Lung (tissue), 12 donors: ENCODE data around the gene BATF2. TPM values are rescaled to one million over a fixed set of nuclear protein-coding genes. Genes with fewer than 3 reads are reported as not detected.
"Not testable (repeated sequence)": the region's sequence is repeated elsewhere in the genome, so short reads cannot be mapped to it uniquely, and the experiment has no call there.

Source experiments
- ATAC-seq: fragments of 200-7000 bp; cut with Tn5 transposase; one replicate; pipeline ENCODE4 v1.9.1; 2020; ENCODE audit warnings: moderate number of reproducible peaks; ENCODE audit not compliant: insufficient read depth, low FRiP score
- DNase-seq, 3 donors: peaks; one replicate each; pipeline ENCODE4 v3.0.0-alpha.2; 2013 to 2017
- H3K27ac ChIP-seq, 2 donors: one replicate each; pipeline ENCODE4 v1.5.1; 2013; ENCODE audit warnings: mild to moderate bottlenecking in 2 of 2, moderate library complexity in 2 of 2, control low read depth in 1 of 2, inconsistent platforms in 1 of 2, low read depth in 1 of 2, low read length in 1 of 2
- H3K27me3 ChIP-seq, 3 donors: one replicate each; pipeline ENCODE4 v1.5.1; 2013; ENCODE audit warnings: low read length in 2 of 3; ENCODE audit not compliant: control insufficient read depth in 3 of 3, insufficient read depth in 3 of 3
- H3K36me3 ChIP-seq, 4 donors: one replicate each; pipeline ENCODE4 v1.5.1; 2013; ENCODE audit warnings: low read length in 4 of 4, mild to moderate bottlenecking in 1 of 4, moderate library complexity in 1 of 4; ENCODE audit not compliant: control insufficient read depth in 4 of 4, insufficient read depth in 4 of 4
- H3K4me1 ChIP-seq, 5 donors: one replicate each; pipeline ENCODE4 v1.5.1; 2013; ENCODE audit warnings: low read length in 5 of 5, mild to moderate bottlenecking in 2 of 5, moderate library complexity in 1 of 5; ENCODE audit not compliant: control insufficient read depth in 5 of 5, insufficient read depth in 5 of 5
- H3K4me3 ChIP-seq: one replicate; pipeline ENCODE4 v1.5.1; 2013; ENCODE audit warnings: mild to moderate bottlenecking, control low read depth, moderate library complexity
- H3K9ac ChIP-seq, 2 donors: one replicate each; pipeline ENCODE4 v1.5.1; 2013; ENCODE audit warnings: low read length in 2 of 2, control low read depth in 1 of 2; ENCODE audit not compliant: insufficient read depth in 1 of 2
- H3K9me3 ChIP-seq, 4 donors: one replicate each; pipeline ENCODE4 v1.5.1; 2013; ENCODE audit warnings: low read length in 3 of 4, mild to moderate bottlenecking in 1 of 4, moderate library complexity in 1 of 4; ENCODE audit not compliant: control insufficient read depth in 4 of 4, insufficient read depth in 3 of 4
- WGBS, 2 donors: extraction: QIAGEN DNeasy Blood & Tissue Kit; methylation state at CpG; one replicate each; pipeline ENCODE4 v1.1.7; 2013; 5-methylcytosine and 5-hydroxymethylcytosine counted together
- polyA plus RNA-seq, 2 donors: library from polyadenylated mRNA; stranded (reverse); fragments of 200-250 nt; gene quantifications; one replicate each; pipeline ENCODE4 v1.2.1, GENCODE V29; 2013
- total RNA-seq, 2 donors: library from RNA; depleted of rRNA in 1 of 2; stranded (reverse); fragments of >200 nt in 1 of 2; gene quantifications; one replicate each; pipeline ENCODE4 v1.2.1, GENCODE V29; 2014 to 2021
- TF ChIP-seq, protein P1 (sequence below): IDR thresholded peaks from 2 replicates; pipeline ENCODE4 v1.5.1; 2012; ENCODE audit warnings: mild to moderate bottlenecking; ENCODE audit errors: control extremely low read depth, extremely low read depth
- donor health status: control.
- donor health status: control.
- donor health status: Bipolar disorder and iron deficiency.
- donor health status: healthy.
- donor health status: DM: yes; HTN: yes; CAD: no.

Gene BATF2
- total and polyA plus RNA-seq, 4 donors: 2.9 to 7.4 (median 5.0) TPM

GRCh38 chr11:64990222-64990923 is 6.4 kb downstream of the BATF2 start:
- Histone ChIP-seq H3K27ac (peak overlapping the region in 1 of 2 donors; percentile 73), H3K9me3 (no peaks in the 10 kb centered on the region), H3K36me3 (peaks cover 0 to 3% (median 0%) of the 10 kb centered on the region in 4 donors), H3K9ac (no peak overlapping the region), H3K27me3 (no peaks in the 10 kb centered on the region), H3K4me3 (no peak overlapping the region), H3K4me1 (peaks cover 0 to 17% (median 9%) of the 10 kb centered on the region in 5 donors)
- TF ChIP-seq, protein P1, sequence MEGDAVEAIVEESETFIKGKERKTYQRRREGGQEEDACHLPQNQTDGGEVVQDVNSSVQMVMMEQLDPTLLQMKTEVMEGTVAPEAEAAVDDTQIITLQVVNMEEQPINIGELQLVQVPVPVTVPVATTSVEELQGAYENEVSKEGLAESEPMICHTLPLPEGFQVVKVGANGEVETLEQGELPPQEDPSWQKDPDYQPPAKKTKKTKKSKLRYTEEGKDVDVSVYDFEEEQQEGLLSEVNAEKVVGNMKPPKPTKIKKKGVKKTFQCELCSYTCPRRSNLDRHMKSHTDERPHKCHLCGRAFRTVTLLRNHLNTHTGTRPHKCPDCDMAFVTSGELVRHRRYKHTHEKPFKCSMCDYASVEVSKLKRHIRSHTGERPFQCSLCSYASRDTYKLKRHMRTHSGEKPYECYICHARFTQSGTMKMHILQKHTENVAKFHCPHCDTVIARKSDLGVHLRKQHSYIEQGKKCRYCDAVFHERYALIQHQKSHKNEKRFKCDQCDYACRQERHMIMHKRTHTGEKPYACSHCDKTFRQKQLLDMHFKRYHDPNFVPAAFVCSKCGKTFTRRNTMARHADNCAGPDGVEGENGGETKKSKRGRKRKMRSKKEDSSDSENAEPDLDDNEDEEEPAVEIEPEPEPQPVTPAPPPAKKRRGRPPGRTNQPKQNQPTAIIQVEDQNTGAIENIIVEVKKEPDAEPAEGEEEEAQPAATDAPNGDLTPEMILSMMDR: no peak
- peak; percentile 62 for ATAC-seq
- WGBS, 2 donors: 15 to 26% methylated on average over 15 of the region's 15 CpGs
- DNase-seq: peak; percentile 74 to 85 (median 75)

DNA sequence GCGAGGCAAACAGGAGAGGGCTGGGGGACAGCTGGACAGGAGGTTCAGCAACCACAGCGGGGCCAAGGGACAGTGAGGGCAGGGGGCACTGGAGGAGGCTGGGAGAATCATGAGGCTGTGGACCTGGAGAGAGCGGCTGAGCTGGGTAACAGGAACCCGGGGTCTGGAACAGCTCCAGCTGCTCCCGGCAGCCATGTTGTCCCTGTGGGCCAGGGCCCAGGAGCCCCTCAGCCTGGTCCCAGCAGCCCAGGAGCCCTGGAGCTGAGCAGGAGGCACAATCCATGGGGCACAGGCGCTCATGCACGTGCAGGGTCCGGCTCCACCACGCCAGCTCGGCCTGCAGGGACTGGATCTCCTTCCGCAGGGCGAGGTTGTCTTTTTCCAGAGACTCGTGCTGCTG is 7.4 kb downstream of the BATF2 start:
- TF ChIP-seq, protein P1: no peak
- Histone ChIP-seq H3K4me1 (peaks cover 0 to 13% (median 9%) of the 10 kb centered on the region in 5 donors), H3K27me3 (no peaks in the 10 kb centered on the region), H3K4me3 (no peak overlapping the region), H3K27ac (peak overlapping the region in 1 of 2 donors; percentile 73), H3K9me3 (no peaks in the 10 kb centered on the region), H3K36me3 (peaks cover 0 to 3% (median 0%) of the 10 kb centered on the region in 4 donors), H3K9ac (no peak overlapping the region)
- DNase-seq (no peak), ATAC-seq (no peak)
- WGBS, 2 donors: 76 to 77% methylated on average over 13 of the region's 13 CpGs

DNA sequence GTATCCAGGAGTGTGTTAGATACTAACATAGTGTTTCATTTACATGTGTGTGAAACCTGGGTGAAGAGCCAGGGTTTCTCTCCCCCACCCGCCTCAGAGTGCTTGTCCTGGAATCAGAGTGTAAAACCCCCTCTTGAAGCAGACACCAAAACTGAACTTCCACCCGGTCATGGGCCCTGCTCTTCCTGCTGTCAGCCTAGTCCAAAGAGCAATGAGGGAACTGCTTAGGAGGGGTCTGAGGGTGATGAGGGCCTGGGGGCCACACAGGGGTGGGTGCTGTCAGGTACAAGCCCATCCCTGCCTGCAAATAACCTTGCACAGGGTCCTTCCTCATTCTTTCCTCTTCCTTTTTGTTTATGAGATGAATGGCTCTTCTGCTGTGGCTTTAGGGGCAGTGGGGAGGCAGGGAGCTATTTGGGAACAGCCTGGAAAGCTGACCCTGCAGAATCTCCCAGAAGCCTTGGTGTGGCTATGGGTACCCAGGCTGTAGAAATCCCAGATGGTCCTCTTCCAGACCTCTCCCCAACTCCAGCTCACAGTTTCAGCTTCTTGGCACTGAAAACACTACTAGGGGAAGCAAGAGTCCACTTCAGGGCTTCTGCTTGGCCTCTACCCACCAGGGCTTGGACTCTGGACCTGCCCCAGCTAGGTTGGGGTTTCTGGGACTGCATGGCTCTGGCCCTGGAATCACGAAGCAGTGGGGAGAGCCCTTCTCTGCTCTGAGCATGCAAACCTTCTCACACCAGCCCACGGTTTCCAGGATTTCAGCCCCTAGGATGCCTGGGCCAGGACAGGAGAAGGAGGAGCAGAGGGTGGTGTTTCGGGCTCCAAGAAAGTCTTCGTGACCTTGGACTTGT is 8.5 kb downstream of the BATF2 start:
- no peak overlapping the region for H3K9ac ChIP-seq
- TF ChIP-seq, protein P1: no peak
- WGBS, 2 donors: 86 to 94% methylated on average over 6 of the region's 6 CpGs
- DNase-seq (no peak), ATAC-seq (no peak)
- H3K36me3 ChIP-seq: no peaks in the 10 kb centered on the region
- no peak overlapping the region for H3K27ac ChIP-seq
- no peak overlapping the region for H3K4me3 ChIP-seq
- H3K9me3 ChIP-seq: no peaks in the 10 kb centered on the region
- H3K4me1 ChIP-seq: peaks cover 0 to 13% (median 9%) of the 10 kb centered on the region in 5 donors
- H3K27me3 ChIP-seq: no peaks in the 10 kb centered on the region

- not testable (repeated sequence) for H3K27ac ChIP-seq, DNase-seq, H3K9ac ChIP-seq, H3K36me3 ChIP-seq, H3K4me1 ChIP-seq, ATAC-seq, H3K9me3 ChIP-seq, H3K27me3 ChIP-seq, H3K4me3 ChIP-seq
- 78 to 87% methylated on average over 5 of the region's 5 CpGs for WGBS, 2 donors
Observed at GRCh38 chr11:64983339-64983738, 13.4 kb downstream of the BATF2 start.
